Osteocyte (in vitro differentiated cells): ENCODE measurements around the gene DNAJC8. TPM values are rescaled to one million over a fixed set of nuclear protein-coding genes. Genes with fewer than 3 reads are reported as not detected.

Source experiments
- DNase-seq: peaks from one replicate; pipeline ENCODE4 v3.0.0; 2021; ENCODE audit warnings: mixed read lengths; ENCODE audit not compliant: unreplicated experiment; ENCODE audit errors: extremely low spot score
- H3K27ac Mint-ChIP-seq: one replicate; pipeline ENCODE4 v1.8.0; 2021; ENCODE audit warnings: mild to moderate bottlenecking, mixed read lengths; ENCODE audit not compliant: unreplicated experiment
- H3K27me3 Mint-ChIP-seq: one replicate; pipeline ENCODE4 v1.8.0; 2021; ENCODE audit warnings: mixed read lengths; ENCODE audit not compliant: unreplicated experiment
- H3K36me3 Mint-ChIP-seq: one replicate; pipeline ENCODE4 v1.8.0; 2021; ENCODE audit warnings: mixed read lengths; ENCODE audit not compliant: unreplicated experiment
- H3K4me1 Mint-ChIP-seq: one replicate; pipeline ENCODE4 v1.8.0; 2021; ENCODE audit warnings: mixed read lengths; ENCODE audit not compliant: unreplicated experiment
- H3K4me3 Mint-ChIP-seq: one replicate; pipeline ENCODE4 v1.8.0; 2021; ENCODE audit warnings: mild to moderate bottlenecking, moderate library complexity, mixed read lengths; ENCODE audit not compliant: unreplicated experiment
- H3K9me3 Mint-ChIP-seq: one replicate; pipeline ENCODE4 v1.8.0; 2021; ENCODE audit warnings: mixed read lengths; ENCODE audit not compliant: unreplicated experiment
- CTCF ChIP-seq: fragments of 200-600 bp; sonication (generic); IDR thresholded peaks from 2 replicates; pipeline ENCODE4 v1.5.0; 2021; ENCODE audit warnings: antibody characterized with exemption, mild to moderate bottlenecking, moderate library complexity
- total RNA-seq: library from RNA; stranded (reverse); gene quantifications from 2 replicates; pipeline ENCODE4 v1.2.1, GENCODE V29; 2021

The DNAJC8 gene
- total RNA-seq, 1 donor from 2014 or later, result 92.2 TPM

- Mint-ChIP-seq H3K9me3 (no peaks in the 10 kb centered on the region), H3K27me3 (no peaks in the 10 kb centered on the region), H3K4me1 (no peaks in the 10 kb centered on the region), H3K27ac (no peak overlapping the region), H3K36me3 (peaks cover 9% of the 10 kb centered on the region), H3K4me3 (no peak overlapping the region)
- TF ChIP-seq CTCF, result no peak
- no peak for DNase-seq
Observed at GRCh38 chr1:28194326-28195035, 38.3 kb downstream of the DNAJC8 start.

- Mint-ChIP-seq H3K9me3 (no peaks in the 10 kb centered on the region), H3K27ac (no peak overlapping the region), H3K27me3 (no peaks in the 10 kb centered on the region), H3K4me3 (no peak overlapping the region), H3K36me3 (peaks cover 2% of the 10 kb centered on the region), H3K4me1 (no peaks in the 10 kb centered on the region)
- no peak for DNase-seq
- TF ChIP-seq CTCF, result no peak
Observed at GRCh38 chr1:28193701-28194161, 39.1 kb downstream of the DNAJC8 start.

- TF ChIP-seq CTCF, result no peak
- no peaks in the 10 kb centered on the region for H3K9me3 Mint-ChIP-seq
- H3K36me3 Mint-ChIP-seq, result no peaks in the 10 kb centered on the region
- H3K27ac Mint-ChIP-seq, result no peak overlapping the region
- no peak overlapping the region for H3K4me3 Mint-ChIP-seq
- no peak for DNase-seq
- H3K27me3 Mint-ChIP-seq, result no peaks in the 10 kb centered on the region
- no peaks in the 10 kb centered on the region for H3K4me1 Mint-ChIP-seq
Observed at GRCh38 chr1:28190996-28191645, 41.7 kb downstream of the DNAJC8 start.

- Mint-ChIP-seq H3K36me3 (no peaks in the 10 kb centered on the region), H3K4me1 (no peaks in the 10 kb centered on the region), H3K27ac (no peak overlapping the region), H3K9me3 (no peaks in the 10 kb centered on the region), H3K27me3 (no peaks in the 10 kb centered on the region), H3K4me3 (no peak overlapping the region)
- DNase-seq, result no peak
- TF ChIP-seq CTCF, result no peak
Observed at GRCh38 chr1:28190337-28190979, 42.4 kb downstream of the DNAJC8 start.

GRCh38 chr1:28185071-28185470 lies 47.8 kb downstream of the DNAJC8 start:
- Mint-ChIP-seq H3K27me3 (peaks cover 6% of the 10 kb centered on the region), H3K9me3 (no peaks in the 10 kb centered on the region), H3K4me1 (no peaks in the 10 kb centered on the region), H3K36me3 (no peaks in the 10 kb centered on the region), H3K4me3 (no peak overlapping the region), H3K27ac (no peak overlapping the region)
- no peak for DNase-seq
- TF ChIP-seq CTCF, result no peak
